Measurements from ENCODE around the gene NAT8L.

DNA sequence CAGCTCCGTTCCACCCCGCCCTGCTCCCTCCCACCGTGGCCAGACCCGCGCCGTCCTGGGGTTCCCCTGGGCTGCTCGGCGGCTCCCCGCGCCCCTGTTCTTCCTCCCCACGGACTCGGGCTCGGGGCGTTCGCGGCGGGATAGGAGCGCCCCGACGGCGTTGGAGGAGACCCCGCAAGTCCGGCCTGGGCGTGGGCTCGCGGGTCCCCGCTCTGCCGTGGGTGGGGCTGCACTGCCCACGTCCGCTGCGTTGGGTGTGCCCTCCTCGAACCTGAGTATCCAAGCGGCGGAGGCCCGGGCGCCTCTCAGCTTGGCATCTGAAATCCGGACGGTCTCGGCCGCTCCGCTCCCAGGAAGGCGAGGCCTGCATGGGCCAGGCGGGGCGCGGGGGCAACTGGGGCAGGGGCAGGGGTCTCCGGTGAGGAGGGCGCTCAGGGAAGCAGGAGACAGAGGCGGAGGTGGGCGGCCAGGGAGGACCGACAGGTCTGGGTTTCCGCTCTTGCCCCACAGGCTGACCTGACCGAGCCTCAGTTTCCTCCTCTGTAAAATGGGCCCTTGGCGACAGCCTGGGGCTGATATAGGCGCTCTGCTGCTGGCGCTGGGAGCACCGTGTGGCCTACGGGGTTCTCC, 12.0 kb upstream of the NAT8L start:
- TF ChIP-seq, protein P1, sequence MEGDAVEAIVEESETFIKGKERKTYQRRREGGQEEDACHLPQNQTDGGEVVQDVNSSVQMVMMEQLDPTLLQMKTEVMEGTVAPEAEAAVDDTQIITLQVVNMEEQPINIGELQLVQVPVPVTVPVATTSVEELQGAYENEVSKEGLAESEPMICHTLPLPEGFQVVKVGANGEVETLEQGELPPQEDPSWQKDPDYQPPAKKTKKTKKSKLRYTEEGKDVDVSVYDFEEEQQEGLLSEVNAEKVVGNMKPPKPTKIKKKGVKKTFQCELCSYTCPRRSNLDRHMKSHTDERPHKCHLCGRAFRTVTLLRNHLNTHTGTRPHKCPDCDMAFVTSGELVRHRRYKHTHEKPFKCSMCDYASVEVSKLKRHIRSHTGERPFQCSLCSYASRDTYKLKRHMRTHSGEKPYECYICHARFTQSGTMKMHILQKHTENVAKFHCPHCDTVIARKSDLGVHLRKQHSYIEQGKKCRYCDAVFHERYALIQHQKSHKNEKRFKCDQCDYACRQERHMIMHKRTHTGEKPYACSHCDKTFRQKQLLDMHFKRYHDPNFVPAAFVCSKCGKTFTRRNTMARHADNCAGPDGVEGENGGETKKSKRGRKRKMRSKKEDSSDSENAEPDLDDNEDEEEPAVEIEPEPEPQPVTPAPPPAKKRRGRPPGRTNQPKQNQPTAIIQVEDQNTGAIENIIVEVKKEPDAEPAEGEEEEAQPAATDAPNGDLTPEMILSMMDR (IDR thresholded peaks at IDR 0.05; ENCODE audit: low read length) = no peak
- TF ChIP-seq EZH2 (IDR thresholded peaks at IDR 0.05; ENCODE audit: borderline replicate concordance, low read length) = no peak

Data from OCI-LY1 (cell line).